ENCODE data around the gene MINAR2.

Gene MINAR2, protein sequence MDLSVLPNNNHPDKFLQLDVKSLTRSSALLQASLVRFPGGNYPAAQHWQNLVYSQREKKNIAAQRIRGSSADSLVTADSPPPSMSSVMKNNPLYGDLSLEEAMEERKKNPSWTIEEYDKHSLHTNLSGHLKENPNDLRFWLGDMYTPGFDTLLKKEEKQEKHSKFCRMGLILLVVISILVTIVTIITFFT

DNA sequence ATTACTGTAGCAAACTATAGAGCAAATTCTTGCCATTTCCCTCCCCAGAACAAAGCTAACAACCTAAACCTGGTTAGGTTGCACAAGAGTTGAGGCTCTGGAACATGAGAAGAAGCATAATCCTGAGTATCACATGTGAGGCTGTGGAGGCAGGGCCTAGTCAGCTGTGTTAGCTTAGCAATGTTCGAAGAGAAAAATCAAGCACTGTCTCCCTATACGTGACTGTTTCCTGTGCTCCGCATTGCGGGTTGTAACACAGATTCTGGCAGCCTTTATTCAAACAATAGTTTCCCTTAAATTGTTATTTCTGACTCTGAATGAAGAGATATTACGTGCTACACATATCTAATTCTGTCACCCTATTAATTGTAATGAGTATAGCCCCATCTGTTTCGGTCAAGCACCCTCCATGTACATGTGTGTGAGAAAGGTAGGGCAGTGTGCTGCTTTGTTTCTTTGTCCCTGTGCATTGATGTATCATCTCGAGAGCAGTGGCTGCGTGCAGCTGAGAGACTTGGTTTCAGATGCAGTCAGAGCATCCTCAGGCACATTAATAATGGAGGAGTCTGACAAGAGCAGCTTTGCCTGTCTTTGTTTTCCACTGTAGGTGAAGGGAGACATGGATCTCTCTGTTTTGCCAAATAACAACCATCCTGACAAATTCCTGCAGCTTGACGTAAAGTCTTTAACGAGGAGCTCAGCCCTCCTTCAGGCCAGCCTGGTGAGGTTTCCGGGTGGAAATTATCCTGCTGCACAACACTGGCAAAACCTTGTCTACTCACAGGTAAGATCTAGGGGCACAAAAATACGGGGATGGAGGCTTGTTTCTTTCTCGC, at the start of gene MINAR2:
Gene MINAR2, plus strand, starts transcription at position 523 of the 836 bp plus-strand sequence. Its CDS starts 97 bp downstream, at position 620.
- DNase-seq: no peak

DNA sequence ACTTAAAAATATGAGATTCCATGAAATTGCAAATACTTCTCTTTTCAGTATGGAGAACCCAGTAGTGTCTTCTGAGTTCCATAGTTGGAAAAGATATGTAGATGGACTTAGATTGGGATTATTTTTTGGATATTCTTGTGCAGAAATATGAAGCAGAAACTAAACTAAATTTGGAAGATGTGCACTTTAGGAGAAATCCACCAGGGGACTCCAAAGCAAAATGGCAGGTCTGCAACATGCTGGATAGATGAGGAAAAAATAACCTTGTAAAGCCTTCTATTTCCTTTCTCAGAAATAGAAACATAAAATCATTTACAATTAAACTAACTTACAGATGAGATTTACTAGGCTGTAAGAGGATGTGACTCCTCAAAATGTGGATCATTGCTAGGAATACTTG, 49.2 kb upstream of the MINAR2 start:
- DNase-seq: no peak

DNA sequence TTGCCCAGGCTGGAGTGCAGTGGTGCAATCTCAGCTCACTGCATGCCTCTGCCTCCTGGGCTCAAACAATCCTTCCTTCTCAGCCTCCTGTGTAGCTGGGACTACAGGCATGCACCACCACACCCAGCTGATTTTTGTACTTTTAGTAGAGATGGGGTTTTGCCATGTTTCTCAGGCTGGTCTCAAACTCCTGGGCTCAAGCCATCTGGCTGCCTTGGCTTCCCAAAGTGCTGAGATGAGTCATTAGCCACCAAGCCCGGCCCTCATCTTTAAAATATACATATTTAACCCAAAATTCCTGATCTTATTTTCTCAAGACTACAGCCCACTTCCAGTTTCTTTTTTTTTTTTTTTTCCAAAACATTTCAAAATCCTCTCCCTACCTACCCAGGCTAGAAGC, 31.7 kb upstream of the MINAR2 start:
- no peak for DNase-seq

DNA sequence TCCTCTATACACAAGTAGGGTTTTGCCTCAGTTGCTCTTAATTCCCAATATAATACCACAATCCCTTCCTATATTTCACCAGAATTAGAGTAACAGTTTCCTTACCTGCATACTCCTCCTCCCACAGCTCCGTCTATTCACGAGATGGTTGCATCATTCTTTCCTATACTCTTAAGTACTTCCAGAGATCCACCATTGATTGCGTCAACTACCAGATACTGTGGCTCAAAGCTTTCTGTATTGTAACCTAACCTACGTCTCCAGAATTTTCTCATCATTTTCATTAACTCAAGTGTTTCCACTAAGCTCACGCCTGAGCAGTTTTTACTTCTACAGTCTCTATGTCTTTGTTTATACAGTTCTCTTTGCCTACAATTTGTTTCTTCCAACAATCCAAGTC, 31.2 kb upstream of the MINAR2 start:
- no peak for DNase-seq

DNA sequence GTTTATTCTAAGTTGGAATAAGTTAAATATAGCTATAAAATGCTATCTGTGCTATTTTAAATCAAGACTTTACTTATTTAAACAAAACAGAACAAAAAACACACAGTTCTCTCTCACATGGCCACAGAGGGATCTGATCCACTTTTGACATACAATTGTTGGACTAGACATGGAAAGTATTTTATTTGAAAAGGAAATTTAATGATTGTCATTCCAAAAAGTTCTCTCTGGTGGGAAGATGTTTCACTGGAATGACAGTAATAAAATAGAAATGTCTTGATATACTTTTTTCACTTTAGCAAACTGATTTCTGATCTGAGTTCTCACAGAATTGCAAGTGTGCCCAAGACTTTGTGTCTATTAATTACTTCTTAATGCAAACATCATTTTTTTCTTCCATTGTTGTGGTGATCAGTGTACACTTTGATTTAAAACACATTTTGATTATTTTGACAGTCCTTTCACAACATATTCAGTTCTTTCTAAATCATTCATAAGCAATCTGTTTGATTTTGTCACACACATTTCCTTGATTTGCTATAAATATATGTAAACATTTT, 30.1 kb upstream of the MINAR2 start:
- DNase-seq: no peak

DNA sequence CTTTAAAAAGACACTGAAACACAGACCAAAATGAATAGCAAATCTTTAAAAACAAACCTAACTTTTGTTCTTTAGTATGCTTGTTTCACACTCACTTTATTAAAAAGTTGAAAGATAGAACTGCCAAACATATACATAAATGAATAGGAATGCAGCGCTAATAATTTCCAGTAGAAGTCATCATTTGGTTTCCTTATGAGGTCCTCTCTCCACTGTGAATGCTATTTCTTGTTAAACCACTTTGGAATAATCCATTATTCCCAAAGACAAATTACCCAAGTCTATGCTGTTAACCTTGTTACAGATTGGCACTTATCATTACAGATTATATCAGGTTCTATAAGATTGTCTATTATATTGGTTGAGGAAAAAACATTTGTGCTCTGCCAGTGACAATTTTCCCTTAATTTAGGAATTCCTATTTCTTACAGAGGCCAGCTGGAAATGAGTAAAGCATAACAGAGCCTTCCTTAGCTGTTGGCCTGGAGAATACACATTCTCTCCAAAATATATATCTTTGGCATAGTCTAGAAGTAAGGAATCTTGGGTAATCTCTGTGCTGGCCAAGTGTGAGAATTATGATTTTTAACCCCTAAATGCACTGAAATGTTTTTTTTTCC, 29.3 kb upstream of the MINAR2 start:
- DNase-seq: no peak

DNA sequence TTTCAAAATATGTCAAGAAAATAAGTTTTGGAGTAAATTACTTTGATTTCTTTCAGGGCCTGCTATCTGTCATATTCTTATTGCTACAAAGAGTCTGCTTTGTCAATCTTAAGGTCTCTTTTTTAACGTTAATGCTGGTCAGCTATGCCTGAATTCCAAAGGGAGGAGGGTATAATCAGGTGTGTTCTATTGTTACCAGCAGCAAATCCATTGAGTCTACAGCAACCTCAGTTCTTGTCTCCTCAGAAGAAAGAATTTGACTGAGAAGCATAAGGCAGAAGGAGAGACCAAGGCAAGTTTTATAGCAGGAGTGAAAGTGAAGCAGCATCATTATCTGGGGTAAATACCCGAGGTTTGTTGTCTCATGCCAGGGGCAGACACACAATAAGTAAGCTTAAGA, 23.7 kb upstream of the MINAR2 start:
- no peak for DNase-seq

DNA sequence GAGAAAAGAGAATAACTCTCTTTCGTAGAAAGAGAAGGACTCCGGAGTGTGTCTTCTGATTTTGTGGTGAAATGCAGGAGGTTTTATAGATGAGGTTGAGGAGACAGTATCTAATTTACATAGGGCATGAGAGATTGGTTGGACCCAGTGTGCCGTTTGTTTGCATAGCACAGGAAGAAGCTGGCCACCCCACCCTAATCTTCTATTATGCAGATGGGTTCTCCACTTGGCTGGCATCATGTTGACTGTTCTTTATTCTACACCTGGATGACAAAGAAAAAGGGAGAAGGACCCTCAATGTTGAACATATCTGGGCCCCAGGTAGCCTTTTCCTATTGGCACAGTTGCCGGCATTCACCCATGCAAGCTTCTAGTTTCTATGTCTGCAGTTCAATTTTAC, 23.2 kb upstream of the MINAR2 start:
- DNase-seq: no peak

DNA sequence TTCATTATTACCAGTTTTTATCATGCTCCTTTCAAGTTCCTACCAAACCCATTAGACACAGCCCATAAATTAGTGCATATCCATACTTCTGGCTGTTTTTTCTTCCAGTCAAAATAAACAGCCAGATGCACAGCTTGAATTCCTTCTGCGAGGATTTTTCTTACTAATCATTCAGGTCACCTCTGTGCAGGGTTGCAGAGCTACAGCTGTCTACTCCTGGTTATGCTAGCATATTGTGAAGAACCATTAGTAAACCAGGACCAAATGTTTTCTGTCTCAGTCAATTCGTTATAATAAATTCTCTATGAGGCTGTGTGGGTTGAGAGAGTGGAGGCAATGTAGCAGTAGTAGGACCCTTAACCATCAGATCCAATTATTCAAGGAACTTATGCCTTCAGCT, 8.1 kb upstream of the MINAR2 start:
- DNase-seq: no peak

DNA sequence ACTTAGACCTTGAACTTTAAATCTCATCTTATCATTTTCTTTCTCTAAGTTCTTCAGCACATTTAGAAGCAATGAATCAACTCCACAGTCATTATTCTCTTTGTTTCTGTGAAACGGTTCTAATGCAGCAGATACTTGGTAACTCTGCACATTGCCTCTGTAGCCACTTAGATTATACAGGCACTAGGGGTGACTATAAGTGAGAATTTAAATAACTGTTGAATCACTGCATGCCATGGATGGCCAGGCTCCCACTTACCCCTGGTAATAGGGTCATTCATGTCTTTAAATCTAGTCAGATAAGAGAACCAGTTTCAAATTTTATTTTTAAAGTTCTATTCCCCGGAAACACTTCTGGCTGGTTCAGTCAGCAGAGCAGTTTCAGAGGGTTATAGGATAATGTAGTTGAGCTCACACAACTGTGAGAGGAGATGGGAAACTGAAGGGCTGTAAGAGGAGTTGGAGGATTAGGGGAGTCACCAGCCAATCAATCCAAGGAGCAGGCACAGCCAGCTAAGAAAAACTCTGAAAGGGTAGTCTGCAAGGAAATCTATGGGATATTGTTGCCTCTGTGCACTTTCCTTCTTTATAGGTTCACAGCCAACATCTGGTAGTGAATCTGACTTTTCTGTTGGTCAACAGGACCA, 4.2 kb upstream of the MINAR2 start:
- DNase-seq: no peak

DNA sequence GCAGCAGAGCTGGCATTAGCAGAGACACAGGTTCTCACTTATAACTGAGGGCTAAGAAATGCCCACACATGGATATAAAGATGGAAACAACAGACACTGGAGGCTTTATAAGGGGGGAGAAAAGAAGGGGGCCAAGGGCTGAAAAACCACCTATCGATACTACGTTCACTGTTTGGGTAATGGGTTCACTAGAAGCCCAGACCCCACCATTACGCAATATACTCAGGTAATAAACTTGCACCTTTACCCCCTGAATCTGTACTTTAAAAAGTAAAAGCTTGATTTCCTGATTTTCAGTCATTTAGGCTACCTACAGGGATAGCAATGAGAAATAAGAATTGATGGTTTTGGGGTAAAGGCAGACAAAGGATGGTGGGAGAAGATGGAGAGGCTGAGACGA, 1.9 kb upstream of the MINAR2 start:
- no peak for DNase-seq

DNA sequence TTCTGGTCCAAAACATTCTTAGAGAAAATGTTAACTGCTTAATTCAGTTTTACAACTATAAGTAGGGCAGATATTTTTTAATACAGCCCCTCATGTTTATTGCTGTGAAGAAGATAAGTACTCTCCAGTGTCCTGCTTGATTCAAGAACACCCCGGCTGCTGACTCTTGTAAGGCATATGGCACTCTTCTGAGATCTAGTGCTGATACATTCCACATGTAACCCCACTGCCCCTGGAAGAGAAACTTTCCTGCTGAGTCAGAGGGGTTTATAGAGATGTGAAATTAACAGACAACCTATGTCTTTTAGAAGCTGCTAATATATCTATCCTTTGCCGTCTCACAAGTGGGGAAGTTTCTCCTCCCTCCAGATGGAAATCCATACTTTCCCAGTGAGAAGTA, 1.0 kb upstream of the MINAR2 start:
- DNase-seq: no peak

DNA sequence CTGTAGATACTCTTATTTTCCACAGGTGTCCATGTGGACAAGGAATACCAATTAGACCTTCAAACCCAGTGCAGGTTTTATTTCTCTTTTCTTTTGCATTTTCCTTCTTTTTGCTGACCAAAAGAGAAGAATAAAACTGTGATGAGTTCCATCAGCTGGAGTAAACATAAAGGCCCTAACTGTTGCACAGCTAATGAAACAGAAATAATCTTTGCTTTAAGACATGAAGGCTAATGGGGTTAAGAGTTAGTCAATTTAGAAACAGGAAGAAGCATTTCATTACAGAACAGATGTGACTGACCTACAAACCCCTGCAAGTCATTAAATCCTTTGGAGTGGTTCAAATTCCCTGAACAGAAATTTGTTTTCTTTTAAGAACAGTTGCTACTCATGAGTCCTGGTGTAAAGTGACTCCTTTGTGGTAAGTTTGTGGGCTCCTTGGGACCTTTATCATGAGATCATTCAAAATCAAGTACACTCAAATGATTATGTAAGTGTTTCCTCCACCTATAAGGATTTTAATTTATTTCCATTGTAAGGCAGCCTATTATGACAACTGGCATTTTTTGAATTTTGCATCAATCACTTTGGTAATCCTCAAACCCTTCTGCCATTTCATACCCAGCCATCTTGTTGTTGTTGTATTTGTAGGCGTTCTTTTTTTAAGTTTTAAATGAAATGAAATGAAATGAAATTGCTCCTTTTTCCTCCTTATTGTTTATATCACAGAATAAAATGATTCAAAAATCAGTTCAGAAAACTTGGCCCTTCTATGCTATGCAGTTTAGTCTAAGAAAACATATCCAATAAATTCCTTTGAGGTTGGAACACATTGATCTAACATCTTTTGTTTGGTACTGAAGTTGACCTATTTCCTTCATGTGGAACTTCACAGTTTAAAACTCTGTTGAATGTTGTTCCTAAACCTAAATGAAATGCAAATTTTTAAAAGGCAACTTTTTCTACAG, 1.3 kb downstream of the MINAR2 start:
- no peak for DNase-seq

DNA sequence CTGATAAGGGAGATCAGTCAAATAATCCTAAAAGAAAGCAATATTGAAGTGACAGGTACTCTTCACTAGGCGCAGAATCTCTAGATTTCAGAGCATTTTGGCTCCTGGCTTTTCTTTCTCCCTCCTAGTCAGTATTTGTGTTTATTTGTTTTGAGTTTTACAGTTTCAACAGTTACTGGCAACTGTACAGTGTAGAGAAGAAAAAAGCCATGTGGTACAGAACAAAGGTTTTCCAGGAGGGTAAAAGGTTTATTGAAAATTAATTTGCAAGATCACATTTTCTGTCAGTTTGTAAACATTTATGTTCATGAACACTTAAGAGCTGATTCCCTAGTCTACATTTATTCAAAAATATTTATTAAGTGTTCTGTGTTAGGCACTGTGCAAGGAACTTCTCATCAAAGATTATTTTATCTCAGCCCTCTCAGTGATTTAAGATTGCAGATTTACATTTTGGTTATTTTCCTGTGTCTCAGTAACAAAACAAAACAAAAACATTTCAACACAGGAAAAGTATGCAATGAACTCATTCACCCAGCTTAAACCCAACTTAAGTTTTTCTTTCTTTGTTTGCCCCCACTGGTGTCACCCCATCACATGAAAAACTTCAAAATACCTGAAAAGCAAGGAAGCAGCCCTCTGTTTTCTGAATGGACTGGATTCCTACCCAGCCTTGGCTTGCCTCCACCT, 12.9 kb downstream of the MINAR2 start:
- DNase-seq: no peak

DNA sequence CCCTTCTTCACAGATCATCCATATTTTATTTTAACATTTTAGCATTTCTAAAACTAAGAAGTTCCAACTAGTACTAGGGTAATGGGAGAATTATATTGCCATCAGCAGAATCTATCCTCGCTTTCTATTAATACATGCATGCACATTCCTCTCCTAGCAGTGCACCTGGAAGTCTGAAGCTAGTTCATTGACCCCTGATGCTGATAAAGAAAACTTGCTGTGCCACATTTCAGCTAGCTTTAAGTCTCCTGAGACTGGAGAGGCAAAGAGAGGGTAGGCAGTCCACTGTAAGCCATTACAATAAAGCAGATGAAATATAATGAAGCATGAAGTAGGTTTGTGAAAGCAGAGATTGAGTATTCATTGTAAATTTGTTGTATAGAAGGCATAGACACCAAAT, 15.8 kb downstream of the MINAR2 start:
- no peak for DNase-seq

DNA sequence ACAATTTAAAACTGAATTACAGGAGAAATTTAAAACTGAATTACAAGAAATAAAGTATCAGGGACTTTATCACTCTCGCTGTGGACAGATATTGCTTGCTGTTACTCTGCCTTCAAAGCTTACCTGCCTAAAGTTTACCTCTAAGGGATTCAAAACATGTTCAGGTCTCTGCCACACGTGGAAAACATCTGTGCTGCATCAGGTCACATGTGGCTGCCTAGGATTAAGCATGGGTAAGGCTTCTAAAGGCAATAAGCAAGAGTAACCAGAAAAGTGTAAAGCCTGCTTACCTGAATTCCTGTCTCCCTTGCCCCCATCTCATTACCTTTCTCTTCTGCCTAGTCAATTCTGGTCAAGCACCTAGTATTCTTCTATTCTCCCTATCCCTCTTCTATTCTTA, 18.9 kb downstream of the MINAR2 start:
- DNase-seq: no peak

DNA sequence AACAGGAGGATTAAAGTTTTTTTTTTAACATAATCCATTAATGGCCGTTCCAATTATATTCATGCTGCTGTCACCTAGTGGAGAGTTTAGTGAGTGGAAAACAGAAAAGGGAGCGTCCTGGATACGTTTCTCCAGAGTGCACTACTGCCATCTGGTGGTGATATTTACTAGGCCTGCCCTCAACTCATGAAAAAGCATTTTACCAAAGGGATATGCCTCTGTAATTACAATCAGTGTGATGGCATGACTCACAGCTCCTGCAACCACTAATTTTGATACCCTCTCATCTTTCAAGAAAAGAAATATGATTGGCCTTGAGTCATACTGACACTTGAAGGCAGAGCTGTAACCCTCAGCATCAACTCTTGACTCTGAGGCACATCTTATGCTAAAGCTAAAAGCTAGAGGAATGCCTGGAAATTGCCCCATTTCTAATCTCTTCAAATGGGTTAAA, 20.1 kb downstream of the MINAR2 start:
- peak; percentile 35 for DNase-seq

DNA sequence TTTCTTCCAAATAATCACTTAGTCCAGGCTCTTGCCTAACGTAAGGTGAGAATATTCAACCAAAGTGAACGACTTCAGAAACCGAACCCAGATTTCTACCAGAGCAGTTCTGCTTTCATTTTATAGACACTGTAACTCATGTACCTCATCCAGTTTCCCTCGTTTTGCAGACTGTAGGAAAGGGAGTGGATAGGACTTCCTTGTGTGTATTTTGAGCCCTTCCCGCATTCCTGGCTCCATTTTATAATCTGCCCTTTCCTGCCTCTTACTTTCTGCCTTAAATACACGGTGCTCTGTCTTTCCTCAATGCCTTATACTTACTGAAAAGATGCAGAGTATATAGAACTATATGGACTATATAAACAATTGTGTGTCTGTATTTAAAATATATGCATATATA, 20.8 kb downstream of the MINAR2 start:
- DNase-seq: no peak

DNA sequence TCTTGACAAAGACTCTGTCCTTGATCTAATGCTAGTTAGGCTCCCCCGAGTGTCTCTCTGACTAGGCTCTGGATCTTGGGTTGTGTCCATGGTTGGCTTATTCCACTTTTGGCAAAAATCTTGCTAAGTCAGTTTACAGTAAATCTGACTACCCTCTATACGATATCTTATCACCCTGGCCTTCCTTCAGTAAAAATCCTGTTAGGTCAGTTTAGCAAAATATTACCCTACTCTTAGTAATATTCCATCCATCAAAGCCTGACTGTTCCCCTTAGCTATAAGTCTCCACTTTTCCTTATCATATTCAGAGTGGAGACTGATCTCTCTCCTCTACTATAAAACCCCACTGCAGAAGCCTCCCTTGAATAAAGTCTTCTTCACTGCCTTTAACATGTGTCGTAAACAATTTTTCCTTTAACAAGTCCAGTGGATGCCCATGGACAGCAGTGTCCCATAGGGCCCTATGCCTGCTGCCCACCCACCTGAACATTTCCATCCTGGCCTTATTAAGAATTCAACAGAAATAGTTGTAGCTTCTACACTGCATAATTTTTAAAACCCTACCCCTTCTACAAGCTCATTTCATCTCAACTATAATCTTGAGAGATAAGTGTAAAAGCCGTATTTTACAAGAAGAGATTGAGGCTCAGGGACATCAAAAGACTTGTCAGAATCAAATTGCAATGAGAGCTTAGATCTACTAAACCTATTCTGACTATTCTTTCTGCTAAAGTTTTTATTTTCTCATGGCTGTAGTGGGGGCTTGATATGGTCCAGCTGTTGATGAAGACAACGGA, 22.3 kb downstream of the MINAR2 start:
- no peak for DNase-seq

DNA sequence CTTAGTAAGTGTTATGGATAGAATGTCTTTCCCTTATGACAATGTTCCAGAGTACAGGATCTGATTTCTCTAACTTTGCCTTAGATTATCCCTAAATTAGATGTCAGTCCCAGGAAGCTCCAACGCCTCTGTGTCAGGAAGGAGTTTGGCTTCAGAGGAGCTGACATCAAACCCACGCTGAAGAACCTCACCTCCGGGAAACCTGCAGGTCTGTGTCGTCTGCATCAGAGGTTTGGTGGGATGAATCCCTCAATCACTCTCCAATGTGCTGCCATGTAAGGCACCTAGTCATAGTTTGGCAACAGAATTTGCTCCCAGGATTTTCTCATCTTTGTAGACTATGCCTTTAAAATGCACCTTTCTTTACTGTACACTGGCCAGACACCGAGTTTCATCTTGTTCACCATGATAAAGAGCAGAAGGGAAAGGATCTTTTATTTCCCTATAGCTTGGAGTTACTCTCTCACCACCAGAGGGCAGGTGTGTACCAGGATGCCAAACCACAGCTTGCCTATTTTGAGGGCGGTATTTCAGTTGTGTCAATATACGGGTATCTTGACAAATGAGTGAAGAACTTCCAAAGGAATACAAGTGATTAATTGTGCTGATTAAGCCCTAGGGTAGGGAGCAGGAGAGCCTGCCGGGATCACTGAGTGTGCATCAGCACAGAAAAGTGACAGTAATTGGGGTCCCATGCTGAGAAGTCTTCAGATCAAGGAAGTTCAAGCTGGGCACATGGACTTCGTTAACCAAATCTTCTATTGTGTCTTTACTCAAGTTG, 23.4 kb downstream of the MINAR2 start:
- DNase-seq: no peak

Measured in NCI-H2227 treated with DMSO at 0.1 percent for 48 hours (cell line).